Cerebellar cortex (tissue), 1 donor: ENCODE measurements around the gene CHD2.
"Not testable (repeated sequence)": the region's sequence is repeated elsewhere in the genome, so short reads cannot be mapped to it uniquely, and the experiment has no call there.

ENCODE experiments used
- DNase-seq: peaks from one replicate; pipeline ENCODE4 v3.0.0-alpha.2; 2015; ENCODE audit warnings: low spot score

CHD2 gene

DNA sequence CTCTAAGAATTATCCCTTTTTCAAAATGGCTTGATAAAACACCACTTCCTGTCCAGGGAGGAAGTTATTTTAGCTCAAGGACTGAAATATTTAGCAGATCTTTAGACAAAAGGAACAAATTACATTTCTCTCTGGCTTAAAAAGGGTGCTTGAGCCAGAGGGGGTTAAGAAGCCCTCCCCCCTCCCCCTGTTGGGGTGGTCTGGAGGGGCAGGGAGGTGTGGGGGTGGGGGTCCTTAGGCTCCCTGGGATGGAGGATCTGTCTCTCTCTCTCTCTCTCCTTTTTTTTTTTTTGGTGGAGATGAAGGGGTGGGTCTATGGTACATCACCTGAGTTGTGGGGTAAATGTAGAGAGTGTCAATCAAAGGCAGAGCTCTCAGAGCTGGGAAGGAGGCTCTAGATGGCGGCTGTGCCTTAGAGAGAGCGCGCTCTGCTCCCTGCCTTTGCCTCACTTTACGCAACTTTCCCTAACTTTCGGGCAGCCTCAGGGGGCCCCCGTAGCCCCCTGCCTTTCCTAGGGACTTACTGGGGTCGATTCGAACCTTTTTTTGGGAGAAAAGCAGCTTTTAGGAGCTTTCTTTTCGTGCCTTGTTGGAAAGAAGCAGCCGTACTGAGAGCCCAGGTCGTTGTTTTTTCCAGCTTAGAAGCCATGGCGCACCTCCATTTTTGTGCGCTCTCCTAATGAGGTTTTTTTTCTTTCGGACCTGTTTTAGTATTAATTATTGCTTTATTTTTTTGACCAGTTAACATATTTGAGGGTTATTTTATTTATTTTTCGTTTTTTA, at the start of gene CHD2:
Gene CHD2 (plus strand): TSS at position 377 of the 783 bp plus-strand sequence. CDS start 914 bp downstream, outside the sequence.
- DNase-seq: peak; percentile 93

DNA sequence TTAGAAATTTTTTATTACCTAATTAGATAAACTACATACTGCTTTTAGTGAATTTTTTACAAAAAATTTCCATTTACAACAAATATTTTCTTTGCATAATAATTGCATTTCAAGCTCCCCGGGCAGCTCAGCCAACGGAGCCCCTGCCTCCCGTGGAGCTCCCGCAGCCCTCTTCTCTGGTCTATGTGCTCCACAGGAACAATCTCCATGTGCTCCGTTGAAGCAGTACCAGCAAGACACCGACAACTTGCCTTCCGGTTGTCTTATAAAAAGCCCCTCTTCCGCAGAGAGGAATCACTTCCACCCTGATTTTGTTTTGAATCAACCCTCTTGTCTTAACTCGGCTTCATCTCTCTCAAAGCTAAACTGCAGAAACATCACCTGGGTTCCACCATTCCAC, 46.9 kb upstream of the CHD2 start:
- DNase-seq: no peak

DNA sequence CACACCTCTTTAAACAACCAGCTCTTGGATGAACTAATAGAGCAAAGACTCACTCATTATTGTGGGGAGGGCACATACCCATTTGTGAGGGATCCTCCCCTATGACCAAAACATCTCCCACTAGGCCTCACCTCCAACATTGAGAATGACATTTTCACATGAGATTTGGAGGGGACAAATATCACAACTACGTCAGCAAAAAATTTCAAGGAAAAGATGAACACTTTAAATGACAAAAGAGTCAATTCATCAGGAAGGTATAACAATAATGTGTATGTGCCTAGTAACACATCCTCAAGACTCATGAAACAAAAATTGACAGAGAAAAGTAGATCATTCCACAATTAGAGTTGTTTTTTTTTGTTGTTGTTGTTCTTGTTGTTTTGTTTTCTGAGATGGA, 38.4 kb upstream of the CHD2 start:
- DNase-seq: no peak

DNA sequence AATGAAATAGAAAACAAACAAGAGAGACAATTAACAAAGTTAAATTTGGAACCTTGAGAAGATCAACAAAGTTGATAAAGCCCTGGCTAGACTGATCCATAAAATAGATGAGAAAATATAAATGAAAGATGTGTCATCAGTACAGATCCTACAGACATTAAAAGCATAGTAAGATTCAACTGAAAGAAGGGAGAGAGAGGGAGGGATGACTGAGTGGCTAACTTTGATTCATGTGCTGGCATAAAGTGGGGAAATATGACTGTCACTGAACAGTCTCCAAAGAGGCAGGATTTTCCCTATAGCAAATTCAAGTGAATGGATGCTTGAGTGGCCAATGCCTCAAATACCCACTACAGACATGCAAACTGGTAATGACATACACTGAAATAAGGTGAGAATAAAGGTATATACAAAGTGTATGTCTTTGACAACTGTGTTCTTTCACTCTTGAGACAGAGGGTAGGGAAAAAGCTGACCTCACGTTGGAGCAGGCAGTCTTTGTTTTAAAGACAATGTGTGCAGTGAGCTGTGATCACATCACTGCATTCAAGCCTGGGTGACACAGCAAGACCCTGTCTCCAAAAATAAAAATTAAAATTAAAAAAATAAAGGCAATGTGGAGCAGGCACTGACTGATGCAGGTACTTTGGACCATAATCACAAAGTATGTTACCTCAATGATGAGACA, 35.9 kb upstream of the CHD2 start:
- no peak for DNase-seq

DNA sequence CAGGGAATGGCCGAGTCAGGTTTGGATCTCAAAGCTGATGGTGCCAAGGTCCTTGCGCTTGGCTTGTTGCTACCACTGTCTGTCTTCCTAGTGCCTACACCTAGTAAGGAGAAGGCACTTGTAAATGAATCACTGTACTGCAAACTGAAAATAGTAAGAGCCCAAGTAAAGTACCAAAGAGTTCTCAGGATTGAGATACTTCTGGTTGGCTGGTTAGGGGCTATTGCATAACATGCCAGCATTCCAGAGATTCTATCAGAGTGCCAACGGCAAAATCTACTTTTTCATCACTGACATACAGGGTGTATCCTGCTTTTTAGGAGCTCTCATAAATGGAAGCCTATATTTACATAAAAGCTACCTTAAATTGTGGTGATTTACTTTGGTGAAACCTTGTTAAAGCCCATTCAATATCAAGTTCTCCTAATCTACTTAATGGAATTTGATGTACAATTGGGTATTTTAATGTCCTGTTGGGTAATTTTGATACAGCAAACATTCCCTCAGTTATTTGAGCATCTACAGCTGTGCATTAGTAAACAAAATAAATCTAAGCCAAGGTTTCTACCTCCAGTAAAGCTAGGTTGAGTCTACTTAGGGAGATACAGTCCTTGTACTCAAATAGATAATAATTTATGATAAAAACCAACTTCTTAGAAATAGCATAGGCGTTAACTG, 30.7 kb upstream of the CHD2 start:
- DNase-seq: no peak

DNA sequence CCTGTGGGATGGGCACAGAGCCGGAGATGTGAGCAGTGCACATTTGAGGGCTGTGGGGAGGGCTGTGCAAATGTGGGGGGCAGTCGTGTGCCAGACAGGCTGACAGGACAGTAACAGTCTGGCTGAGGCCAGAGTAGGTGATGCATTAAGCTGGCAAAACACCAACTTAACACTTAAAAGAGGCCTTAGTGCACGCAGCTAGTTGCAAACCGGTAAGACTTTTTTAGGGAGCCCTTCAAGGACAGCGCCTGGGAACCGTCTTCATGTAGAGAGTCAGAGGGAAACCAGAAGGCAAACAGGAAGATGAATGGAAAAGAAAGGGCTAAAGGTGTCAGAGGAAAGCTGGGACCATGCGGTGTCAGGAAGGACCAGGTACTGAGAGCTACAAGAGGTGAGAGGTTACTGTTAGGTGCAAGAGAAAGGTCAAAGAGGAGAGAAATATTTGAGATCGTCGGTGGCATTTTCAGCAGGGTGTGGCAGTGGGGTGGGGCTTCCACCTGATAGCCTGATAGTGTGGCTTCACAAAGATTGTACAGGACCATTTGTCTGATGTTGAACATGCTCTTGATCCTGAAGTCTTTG, 30.0 kb upstream of the CHD2 start:
- DNase-seq: no peak

DNA sequence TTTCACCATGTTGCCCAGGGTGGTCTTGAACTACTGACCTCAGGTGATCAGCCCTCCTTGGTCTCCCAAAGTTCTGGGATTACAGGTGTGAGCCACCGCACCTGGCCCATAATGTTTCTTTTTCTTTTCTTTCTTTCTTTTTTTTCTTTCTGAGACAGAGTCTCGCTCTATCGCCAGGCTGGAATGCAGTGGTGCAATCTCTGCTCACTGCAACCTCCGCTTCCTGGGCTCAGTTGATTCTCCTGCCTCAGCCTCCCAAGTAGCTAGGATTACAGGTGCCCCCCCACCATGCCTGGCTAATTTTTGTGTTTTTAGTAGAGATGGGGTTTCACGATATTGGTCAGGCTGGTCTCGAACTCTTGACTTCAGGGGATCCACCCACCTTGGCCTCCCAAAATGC, 27.2 kb upstream of the CHD2 start:
- DNase-seq: not testable (repeated sequence)

DNA sequence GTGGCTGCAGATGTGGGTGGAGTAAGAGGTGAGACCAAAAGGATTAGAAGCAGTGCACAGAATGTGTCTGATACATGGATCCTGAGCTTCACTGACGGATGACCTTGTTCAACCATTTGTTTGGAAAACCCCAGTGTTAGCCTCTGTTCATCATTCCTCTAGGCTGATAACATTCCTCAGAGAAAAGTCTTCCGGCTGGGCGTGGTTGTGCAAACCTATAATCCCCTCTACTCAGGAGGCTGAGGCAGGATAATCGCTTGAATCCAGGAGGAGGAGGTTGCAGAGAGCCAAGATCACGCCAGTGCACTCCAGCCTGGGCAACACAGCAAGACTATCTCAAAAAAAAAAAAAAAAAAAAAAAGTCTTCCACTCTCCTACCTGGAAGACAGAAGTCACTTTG, 23.1 kb upstream of the CHD2 start:
- DNase-seq: no peak

DNA sequence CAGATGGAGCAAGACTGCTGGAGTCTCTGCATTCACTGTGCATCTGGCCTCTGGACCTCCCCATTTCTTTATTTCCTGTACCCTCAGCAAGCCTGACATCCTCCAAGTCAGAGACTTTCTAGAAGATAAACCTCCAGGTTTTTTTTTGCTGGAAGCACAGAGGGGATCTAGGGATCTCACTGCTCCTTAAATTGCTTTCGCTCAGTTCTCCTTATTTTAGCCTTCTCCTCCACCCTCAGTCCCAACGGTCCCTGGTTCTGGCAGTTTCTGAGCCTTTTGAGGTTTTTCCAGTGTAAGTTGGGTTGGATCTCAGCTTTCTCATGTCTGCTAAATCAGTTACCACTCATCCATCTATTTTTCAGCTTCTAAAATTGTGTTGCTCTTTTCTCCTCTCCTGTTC, 22.7 kb upstream of the CHD2 start:
- no peak for DNase-seq

DNA sequence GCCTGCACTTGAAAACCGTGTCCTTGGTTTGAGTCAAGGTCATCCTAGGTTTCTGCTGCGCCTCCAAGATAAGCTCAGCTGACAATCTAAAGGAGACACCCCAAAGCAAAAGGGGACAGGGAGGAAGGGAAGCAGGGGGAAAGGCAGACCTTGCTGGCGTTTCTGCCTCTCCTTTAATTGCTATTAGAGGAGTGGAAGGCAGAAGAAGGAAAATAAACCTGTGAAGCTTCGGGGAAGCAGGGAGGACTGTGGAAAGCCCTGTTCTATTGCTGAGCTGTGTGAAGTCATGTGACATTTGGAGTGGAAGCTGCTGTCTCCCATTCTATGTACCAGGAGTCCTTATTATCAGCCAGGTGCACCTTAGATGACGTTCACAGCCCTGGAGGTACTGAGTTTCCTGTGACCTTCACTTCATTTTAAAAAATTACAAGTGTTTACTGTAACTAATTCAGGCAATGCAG, 21.5 kb upstream of the CHD2 start:
- peak; percentile 9 for DNase-seq

DNA sequence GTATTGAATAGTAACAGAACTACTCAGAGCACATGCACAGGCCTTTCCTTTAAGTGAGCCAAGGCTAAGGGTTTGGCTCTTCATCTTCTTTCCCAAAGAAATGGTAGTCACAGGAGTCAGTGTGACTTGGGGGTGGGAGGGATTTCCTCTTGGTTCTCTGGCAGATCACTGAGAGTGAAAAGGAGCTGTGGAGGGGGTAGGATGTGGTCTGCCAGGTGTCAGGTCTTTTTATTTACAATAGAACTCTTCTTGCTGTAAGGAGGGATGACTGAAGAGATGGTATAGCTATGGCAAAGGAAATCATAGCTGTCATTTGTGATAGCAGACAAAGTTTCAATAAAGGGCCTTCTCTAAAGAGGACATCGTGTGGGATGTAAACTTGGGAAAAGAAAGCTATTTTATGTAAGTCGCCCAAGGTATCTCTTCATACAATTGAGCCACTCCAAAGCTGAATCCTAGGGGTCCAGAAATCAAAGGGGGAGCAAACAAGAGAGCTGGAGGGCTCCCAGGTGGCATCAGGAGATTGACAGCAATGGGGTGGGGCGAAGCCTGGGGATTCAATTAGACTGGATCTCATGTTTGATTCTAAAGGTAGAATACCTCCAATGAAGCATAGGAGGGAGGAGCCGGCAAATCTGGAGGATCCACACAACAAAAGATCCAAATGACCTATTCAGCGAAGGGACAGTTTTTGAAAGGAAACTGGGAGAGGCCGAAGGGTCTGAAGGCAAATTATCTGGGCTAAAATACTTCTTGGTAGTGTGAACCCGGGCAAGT, 20.0 kb upstream of the CHD2 start:
- DNase-seq: no peak

DNA sequence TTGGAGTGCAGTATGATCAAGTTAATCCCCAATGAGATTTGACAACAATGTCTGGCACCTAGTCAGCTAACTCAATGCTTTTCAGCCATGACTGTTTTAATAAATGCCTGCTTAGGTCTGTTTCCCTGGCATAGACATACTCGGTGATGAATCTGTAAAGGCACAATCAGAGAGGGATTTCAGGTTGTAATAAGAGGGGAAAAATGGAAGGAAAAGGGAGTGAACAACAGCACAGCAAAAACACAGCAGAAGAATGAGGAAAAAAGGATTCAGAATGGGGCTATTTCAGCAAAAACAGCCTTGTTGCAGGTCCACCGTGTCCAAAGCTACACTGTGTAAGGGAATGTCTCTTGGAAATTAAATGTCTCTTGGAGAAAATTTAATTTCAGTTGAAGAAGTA, 19.3 kb upstream of the CHD2 start:
- DNase-seq: peak; percentile 17

DNA sequence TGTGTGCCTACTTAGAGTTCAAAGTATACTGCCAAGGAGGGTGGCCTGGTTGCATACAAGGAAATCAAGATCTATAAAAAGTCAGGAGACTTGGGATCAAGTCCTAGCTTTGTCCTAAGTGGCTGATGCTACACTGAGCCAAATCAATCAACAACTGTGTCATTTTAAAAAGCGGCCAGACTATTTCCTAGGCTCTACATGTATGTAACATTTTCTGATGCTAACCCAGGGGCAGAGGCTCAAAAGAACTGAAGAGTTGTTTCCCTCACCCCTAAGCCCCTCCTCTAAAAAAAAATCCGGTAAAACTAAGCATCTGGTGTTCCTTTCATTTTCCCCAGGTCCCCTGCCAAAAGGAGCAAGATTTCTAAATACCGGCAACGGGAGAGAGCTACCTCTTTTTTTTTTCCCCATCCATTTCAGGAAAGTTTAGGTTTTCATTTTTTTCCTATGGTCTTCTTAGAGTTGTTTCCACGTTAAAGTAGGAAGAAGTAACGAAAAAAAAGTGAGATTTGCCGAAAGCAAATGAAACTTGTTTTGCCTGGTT, 18.8 kb upstream of the CHD2 start:
- peak; percentile 58 for DNase-seq

DNA sequence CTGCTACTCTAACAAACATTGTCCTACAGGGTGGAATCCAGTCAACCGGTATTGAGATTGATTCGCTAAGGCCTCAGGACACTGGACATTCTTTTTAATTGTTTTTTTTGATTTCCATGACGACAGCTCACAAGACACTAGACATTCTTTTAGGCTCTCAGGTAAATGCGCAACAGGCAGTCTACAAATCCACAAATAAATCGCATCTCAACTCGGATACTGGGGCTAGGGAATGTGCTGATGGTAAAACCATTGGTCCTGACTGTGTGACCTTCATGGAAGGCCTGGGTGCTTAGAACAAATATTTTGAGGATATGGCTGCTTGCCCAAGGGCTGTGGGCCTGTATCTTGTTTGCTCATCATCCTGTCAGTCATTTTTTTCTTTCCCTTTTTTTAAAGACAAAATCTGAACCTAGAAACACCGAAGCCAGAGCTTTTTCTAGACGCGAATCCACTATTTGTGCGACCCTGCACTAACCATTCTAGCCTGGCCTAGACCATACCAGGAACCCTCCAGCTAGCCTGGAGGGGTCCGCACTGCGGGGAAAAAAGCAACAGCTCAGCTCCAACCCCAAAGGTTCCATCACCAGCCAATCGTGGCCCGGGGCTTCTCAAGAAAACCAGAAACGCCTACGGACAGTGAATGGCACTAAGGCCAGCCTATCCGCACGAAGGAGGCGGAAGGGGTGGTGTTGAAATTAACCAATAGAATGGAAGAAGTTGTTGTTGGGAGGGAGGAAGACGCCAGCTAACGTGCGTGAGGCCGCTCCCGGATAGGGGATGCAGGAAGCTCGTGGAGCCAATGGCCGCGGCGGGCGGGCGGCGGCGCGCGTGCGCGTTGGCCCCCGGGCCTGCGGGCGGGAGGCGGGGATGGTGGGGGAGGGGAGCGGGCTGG, 18.1 kb upstream of the CHD2 start:
- peak; percentile 100 for DNase-seq

DNA sequence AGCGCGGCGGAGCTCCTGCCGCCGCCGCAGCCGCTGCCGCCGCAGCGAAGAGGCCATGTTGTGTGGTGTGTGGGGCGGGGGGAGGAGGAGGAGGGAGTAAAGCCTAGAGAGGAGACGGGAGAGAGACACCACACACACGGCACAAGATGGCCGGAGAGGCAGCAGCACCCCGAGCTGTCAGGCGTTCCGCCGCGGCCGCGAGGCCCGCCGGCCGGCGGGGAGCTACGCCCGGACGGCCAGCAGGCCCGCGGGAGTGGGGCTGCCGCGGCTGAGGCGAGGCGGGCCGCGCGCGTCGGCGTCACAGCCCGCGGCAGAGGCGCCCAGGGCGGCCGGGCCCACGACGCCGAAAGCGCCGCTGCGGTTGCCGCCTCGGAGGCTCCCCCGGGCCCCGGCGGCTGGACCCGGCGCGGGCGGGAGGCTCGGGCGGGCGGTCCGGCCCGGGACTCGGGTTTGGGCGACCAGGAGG, 17.4 kb upstream of the CHD2 start:
- DNase-seq: no peak

DNA sequence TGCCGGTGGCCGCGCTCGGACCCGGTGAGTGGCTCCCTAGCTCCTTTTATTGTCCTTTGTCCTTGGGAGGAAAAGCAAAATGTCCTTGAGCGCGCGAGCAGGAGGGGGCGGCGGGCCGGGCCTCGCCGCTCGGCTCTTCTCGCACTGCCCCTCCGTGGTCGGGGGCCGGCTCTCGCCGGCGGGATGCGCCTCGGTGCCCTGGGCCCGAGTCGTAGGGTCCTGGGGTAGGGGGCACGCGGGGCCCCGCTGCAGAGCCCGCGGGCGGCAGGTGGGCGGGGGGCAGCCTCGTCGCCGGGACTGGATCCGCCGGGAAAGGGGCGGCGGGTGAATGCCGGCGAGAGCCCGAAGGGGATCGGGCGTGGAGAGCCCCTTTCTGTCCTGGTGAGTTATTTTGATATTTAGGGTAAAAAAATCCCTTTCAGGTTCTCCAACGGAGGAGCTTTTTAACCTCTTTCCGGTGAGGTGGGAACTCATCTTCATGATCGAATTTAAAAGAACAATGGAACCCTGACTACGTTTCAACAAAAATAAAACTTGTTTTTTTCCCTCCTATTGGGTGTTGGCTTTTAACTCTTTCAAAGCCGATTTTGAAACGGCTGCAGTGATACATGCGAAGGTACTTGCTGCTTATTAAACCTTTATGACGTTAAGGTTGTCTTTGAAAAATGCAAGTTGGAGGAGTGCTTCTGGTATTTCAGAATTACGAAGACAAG, 16.8 kb upstream of the CHD2 start:
- peak; percentile 48 for DNase-seq

DNA sequence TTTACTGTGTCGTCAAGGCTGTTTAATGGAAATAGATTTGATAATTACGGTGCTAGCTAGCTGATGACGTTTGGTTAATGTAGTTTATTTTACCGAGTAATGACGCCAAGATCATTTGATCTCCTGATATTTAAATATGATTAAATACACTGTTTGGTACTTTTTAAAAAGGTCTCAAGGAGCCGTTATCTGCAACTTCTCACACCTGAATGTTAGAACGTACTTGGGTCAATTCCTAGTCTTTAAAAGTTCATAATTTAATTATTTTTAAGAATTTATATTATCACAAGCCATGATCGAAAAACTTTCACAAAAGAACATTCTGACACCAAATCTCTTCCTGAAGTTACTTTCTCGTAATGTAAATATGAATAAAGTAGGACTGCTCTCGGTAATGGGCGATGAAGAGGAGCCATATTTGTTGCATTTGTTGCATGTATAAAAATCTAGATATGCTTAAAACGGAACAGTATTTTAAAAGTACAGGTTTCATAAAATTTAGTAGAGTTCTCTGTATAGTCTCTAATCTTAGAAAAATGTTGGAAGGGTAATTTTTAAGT, 16.2 kb upstream of the CHD2 start:
- DNase-seq: peak; percentile 31

DNA sequence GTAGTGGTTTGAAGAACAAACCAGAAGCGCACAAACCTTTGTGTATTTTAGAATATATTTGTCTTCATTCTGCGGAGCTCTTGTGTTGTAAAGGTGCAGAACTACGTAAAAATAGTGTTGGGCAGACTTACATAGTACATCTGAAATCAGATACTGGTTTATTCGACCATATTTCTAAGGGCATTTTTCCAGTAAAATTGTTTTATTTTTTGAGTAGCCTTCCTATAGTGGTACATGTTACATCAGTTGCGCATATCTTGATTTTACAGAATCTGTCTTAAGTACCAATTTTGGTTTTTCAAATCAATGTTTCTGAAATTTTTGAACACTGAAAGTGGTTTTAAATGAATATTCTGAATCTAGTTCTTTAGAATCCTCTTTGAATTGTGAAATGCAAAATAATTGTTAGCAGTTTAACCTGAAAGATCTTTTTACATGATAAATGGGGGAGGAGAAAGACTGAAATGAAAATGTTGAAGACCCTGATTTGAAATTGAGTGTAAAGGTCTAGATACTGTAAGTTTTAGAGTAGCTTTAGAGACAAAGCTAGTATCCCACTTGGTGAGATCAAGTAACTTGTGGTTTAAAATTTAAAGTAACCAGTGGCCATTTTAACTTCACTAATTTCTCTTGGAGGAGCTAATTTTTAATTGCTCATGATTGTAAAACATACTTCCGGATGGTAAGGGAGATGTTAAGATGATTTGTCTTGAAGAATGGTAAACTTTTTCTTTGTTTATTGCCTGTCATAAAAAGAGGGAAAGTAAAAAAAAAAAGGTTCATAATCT, 15.5 kb upstream of the CHD2 start:
- peak; percentile 31 for DNase-seq
